GM19455 (cell line): ENCODE data around the gene FSIP1.

ENCODE experiments used
- ATAC-seq: cut with Tn5 transposase; IDR thresholded peaks from one replicate; pipeline ENCODE4 v1.9.1; 2021; ENCODE audit not compliant: unreplicated experiment

FSIP1 gene

GRCh38 chr15:39558421-39558820, 224.2 kb downstream of the FSIP1 start:
- ATAC-seq = no peak

GRCh38 chr15:39556461-39556860, 226.2 kb downstream of the FSIP1 start:
- no peak for ATAC-seq

GRCh38 chr15:39555885-39556284, 226.8 kb downstream of the FSIP1 start:
- no peak for ATAC-seq

- ATAC-seq = no peak
Measured at GRCh38 chr15:39554746-39555387, 227.8 kb downstream of the FSIP1 start.

GRCh38 chr15:39553947-39554693, 228.5 kb downstream of the FSIP1 start:
- ATAC-seq = no peak

- ATAC-seq = no peak
Measured at GRCh38 chr15:39552556-39552955, 230.1 kb downstream of the FSIP1 start.

GRCh38 chr15:39551476-39551875, 231.2 kb downstream of the FSIP1 start:
- no peak for ATAC-seq
